HG03025 (cell line): Measurements from ENCODE around the gene USP20.

Experiments
- ATAC-seq: cut with Tn5 transposase; IDR thresholded peaks from one replicate; pipeline ENCODE4 v1.9.1; 2021; ENCODE audit warnings: mild to moderate bottlenecking, moderate library complexity; ENCODE audit not compliant: unreplicated experiment, low FRiP score

Gene USP20

GRCh38 chr9:129822898-129823541 is 12.2 kb upstream of the USP20 start:
- ATAC-seq, result no peak

GRCh38 chr9:129823542-129823934 is 11.7 kb upstream of the USP20 start:
- ATAC-seq, result peak; percentile 24

- peak; percentile 79 for ATAC-seq
These were observed 11.2 kb upstream of the USP20 start, which contains the start of gene TOR1A for GRCh38 chr9:129823935-129824601. TOR1A (minus strand) TSS chr9:129824136; CDS start chr9:129824085, 51 bp downstream.

DNA sequence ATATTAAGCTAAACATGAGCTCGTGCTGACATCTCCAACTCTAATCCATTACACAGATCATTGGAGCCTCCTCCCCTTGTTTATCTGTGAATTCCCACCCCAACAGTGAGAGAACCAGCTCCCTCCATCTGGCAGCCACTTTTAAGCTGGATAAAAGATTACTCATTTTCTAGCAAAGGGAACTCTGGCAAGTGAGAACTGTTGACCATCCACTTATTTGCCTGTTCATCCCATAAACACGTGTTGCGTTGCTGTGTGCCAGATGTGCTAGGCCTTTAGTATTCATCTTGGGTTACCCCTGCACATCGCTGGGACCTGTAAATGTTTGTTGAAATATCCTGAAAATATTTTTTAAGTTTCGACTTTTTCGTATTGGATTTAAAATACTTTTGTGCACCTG is 8.9 kb upstream of the USP20 start:
- ATAC-seq, result no peak

GRCh38 chr9:129826759-129827158 is 8.5 kb upstream of the USP20 start:
- ATAC-seq, result no peak

DNA sequence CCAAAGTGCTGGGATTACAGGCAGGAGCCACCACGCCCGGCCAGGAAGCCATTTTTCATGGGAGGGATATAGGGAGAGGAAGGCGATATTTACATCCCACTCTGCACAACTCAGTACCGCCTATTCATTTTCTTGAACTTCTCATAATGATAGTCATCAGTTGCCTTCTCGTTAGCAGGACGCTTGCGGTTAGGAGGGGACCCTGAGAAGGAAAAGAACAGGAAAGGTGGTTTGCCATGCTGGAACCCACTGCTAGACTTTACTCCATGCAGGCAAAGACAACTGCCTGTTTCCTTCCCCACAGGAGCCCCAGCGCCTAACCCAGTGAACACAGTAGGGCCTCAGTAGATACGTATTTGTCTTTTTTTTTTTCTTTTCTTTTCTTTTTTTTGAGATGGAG is 7.2 kb upstream of the USP20 start:
- no peak for ATAC-seq

- no peak for ATAC-seq
These were observed 6.3 kb upstream of the USP20 start for GRCh38 chr9:129828969-129829368.

- ATAC-seq, result no peak
These were observed 2.3 kb upstream of the USP20 start for GRCh38 chr9:129832982-129833381.

DNA sequence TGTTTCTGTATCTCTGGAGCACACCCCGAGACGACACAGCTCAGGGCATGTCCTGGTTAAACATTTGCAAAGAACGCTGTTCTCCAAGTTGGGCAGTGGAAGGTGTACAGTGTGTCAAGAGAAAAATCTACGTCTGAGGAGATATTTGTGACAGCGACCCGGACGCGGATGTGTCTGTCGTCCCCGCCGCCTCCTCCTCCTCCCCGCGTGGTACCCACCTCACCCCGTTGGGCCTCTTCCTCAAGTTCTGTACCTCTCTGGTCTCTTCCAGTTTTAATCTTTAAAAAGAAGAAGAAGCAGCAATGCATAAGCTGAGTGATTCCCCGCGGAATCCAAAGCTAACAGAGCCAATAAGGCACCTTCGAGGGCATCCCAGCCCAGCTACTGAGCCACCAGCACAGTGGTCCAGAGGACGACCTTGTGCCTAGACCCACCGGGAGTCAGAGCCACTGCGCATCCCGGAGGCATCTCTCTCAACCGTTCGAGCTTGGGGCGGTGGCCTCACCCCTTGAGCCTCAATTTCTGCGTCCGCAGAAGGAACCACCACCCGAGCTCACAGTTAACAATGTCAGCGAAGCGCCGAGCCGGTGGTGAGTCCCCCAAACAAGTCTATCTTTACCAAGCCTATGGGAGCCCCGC is 650 bp upstream of the USP20 start:
- ATAC-seq, result peak; percentile 28

DNA sequence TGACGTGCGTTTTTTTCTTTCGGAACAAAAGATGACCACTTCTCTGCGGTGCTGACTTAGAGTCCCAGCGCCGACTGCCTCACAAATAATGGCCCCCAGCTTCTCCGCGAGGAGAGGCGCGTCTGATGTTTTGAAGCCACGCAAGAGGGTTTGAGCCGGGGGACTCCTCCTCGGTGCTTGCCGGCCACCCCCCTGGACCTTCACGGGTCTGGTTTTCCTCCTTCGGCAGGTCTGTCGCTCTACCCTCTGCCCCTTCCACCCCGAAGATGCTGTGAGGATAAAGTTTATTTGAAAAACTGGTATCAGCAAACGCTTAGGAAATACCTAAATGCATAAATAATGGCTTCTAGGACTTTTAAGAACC is 584 bp downstream of the USP20 start:
- ATAC-seq, result no peak

DNA sequence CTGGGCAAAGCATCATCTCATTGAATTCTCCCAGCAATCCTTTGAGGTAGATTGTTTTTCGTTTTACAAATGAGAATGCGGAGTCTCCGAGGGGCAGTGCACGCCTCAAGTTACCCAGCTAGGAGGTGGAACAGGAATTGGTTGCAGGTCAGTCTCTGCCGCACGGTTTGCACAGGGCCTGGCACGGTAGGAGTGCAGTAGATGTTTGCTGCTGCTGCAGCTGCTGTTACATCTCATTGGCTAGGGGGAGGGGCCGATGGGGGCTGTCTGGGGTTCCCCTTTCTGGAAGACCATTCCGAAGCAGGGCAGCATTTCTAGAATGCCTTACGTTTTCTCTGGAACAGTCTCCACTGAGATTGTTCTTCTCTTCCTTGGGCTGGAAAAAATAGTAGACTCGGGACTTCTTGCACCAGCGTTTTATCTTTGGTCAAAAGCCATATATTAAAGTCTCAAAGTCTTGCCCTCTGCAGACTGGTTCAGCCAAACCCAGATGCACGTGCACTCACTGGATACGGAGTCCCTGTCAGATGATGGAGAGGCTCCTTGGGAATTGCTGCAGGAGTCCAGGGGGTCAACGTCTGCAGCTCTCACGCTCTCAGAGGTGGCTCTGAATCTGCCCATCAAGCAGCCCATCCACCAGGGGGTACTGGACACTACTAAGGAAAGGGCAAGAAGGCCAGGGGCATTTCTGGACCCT is 1.2 kb downstream of the USP20 start:
- no peak for ATAC-seq

- no peak for ATAC-seq
These were observed 3.5 kb downstream of the USP20 start for GRCh38 chr9:129838707-129839259.

GRCh38 chr9:129839324-129840023 is 4.2 kb downstream of the USP20 start:
- ATAC-seq, result no peak

GRCh38 chr9:129840034-129840433 is 4.8 kb downstream of the USP20 start:
- no peak for ATAC-seq

- ATAC-seq, result no peak
These were observed 5.8 kb downstream of the USP20 start for GRCh38 chr9:129841071-129841470.

- no peak for ATAC-seq
These were observed 10.1 kb downstream of the USP20 start for GRCh38 chr9:129845373-129845772.

GRCh38 chr9:129848712-129849441 is 13.6 kb downstream of the USP20 start:
- ATAC-seq, result no peak

GRCh38 chr9:129849901-129850300 is 14.6 kb downstream of the USP20 start:
- ATAC-seq, result no peak

GRCh38 chr9:129850821-129851550 is 15.7 kb downstream of the USP20 start:
- no peak for ATAC-seq
